KMS-11 (cell line): ENCODE measurements around the gene PACSIN1.

Experiments used
- H2AFZ ChIP-seq: fragments of 200-600 bp; sonication (generic); 2 replicates; pipeline ENCODE4 v1.6.1; 2016; ENCODE audit warnings: antibody characterized with exemption, mixed run types, low read depth
- H3K27ac ChIP-seq: fragments of 200-600 bp; sonication (generic); 2 replicates; pipeline ENCODE4 v1.6.1; 2016; ENCODE audit warnings: mild to moderate bottlenecking, mixed run types
- H3K27me3 ChIP-seq: fragments of 200-600 bp; sonication (generic); 2 replicates; pipeline ENCODE4 v1.6.1; 2017; ENCODE audit warnings: mild to moderate bottlenecking, low read depth, mixed run types, moderate library complexity; ENCODE audit not compliant: insufficient read depth
- H3K36me3 ChIP-seq: fragments of 200-600 bp; sonication (generic); 2 replicates; pipeline ENCODE4 v1.6.1; 2017; ENCODE audit warnings: mild to moderate bottlenecking, mixed run types; ENCODE audit not compliant: insufficient read depth
- H3K4me1 ChIP-seq: fragments of 200-600 bp; sonication (generic); 2 replicates; pipeline ENCODE4 v1.6.1; 2016; ENCODE audit warnings: mild to moderate bottlenecking, low read depth, mixed run types; ENCODE audit not compliant: poor library complexity, severe bottlenecking
- H3K4me2 ChIP-seq: fragments of 200-600 bp; sonication (generic); 2 replicates; pipeline ENCODE4 v1.7.0; 2016; ENCODE audit warnings: mild to moderate bottlenecking, mixed run types
- H3K4me3 ChIP-seq: fragments of 200-600 bp; sonication (generic); IDR thresholded peaks from 2 replicates; pipeline ENCODE4 v1.6.1; 2017; ENCODE audit warnings: low read depth, low read length, mixed read lengths; ENCODE audit not compliant: insufficient read depth
- H3K79me2 ChIP-seq: fragments of 200-600 bp; sonication (generic); 2 replicates; pipeline ENCODE4 v1.6.1; 2016; ENCODE audit warnings: low read depth, mixed run types; ENCODE audit not compliant: insufficient read depth
- H3K9ac ChIP-seq: fragments of 200-600 bp; sonication (generic); 2 replicates; pipeline ENCODE4 v1.6.1; 2016; ENCODE audit warnings: mild to moderate bottlenecking, mixed run types
- H4K20me1 ChIP-seq: fragments of 200-600 bp; sonication (generic); 2 replicates; pipeline ENCODE4 v1.6.1; 2016; ENCODE audit warnings: mild to moderate bottlenecking, mixed run types; ENCODE audit not compliant: insufficient read depth
- CTCF ChIP-seq: fragments of 200-600 bp; sonication (generic); conservative IDR thresholded peaks from 2 replicates; pipeline ENCODE4 v1.6.1; 2017; ENCODE audit warnings: low read depth, mild to moderate bottlenecking, antibody characterized with exemption, low read length, moderate library complexity, mixed read lengths

PACSIN1 gene

GRCh38 chr6:34459899-34460593 lies 5.8 kb upstream of the PACSIN1 start:
- Histone ChIP-seq H3K4me1 (no peaks in the 10 kb centered on the region), H3K27ac (no peak overlapping the region)

GRCh38 chr6:34460796-34461507 lies 4.9 kb upstream of the PACSIN1 start:
- H3K27me3 ChIP-seq: no peaks in the 10 kb centered on the region

More at GRCh38 chr6:34459899-34460593, 5.8 kb upstream of the PACSIN1 start:
- Histone ChIP-seq H3K27me3 (no peaks in the 10 kb centered on the region), H3K9ac (no peak overlapping the region), H4K20me1 (no peaks in the 10 kb centered on the region), H3K4me2 (no peak overlapping the region), H3K4me3 (no peak overlapping the region), H2AFZ (no peak overlapping the region), H3K36me3 (no peaks in the 10 kb centered on the region), H3K79me2 (no peaks in the 10 kb centered on the region)
- TF ChIP-seq CTCF: peak; percentile 83

GRCh38 chr6:34462010-34462409 lies 3.9 kb upstream of the PACSIN1 start:
- no peak overlapping the region for H3K9ac ChIP-seq
- H3K36me3 ChIP-seq: no peaks in the 10 kb centered on the region
- no peaks in the 10 kb centered on the region for H3K27me3 ChIP-seq
- H3K27ac ChIP-seq: no peak overlapping the region
- H3K4me2 ChIP-seq: no peak overlapping the region
- H3K4me1 ChIP-seq: no peaks in the 10 kb centered on the region
- no peak for TF ChIP-seq CTCF
- no peaks in the 10 kb centered on the region for H4K20me1 ChIP-seq
- H2AFZ ChIP-seq: no peak overlapping the region
- no peaks in the 10 kb centered on the region for H3K79me2 ChIP-seq
- H3K4me3 ChIP-seq: no peak overlapping the region

More at GRCh38 chr6:34460796-34461507, 4.9 kb upstream of the PACSIN1 start:
- no peaks in the 10 kb centered on the region for H3K79me2 ChIP-seq
- H3K27ac ChIP-seq: no peak overlapping the region
- H3K4me3 ChIP-seq: no peak overlapping the region
- TF ChIP-seq CTCF: no peak
- no peaks in the 10 kb centered on the region for H3K4me1 ChIP-seq
- H2AFZ ChIP-seq: no peak overlapping the region
- no peak overlapping the region for H3K9ac ChIP-seq
- H3K4me2 ChIP-seq: no peak overlapping the region
- no peaks in the 10 kb centered on the region for H4K20me1 ChIP-seq
- no peaks in the 10 kb centered on the region for H3K36me3 ChIP-seq

GRCh38 chr6:34462551-34462971 lies 3.3 kb upstream of the PACSIN1 start:
- Histone ChIP-seq H3K27ac (no peak overlapping the region), H3K4me3 (no peak overlapping the region), H3K79me2 (no peaks in the 10 kb centered on the region), H3K36me3 (no peaks in the 10 kb centered on the region), H4K20me1 (no peaks in the 10 kb centered on the region), H2AFZ (no peak overlapping the region), H3K4me1 (no peaks in the 10 kb centered on the region), H3K27me3 (no peaks in the 10 kb centered on the region), H3K9ac (no peak overlapping the region), H3K4me2 (no peak overlapping the region)
- no peak for TF ChIP-seq CTCF
